ENCODE results near the gene STIM1.
"Not testable (repeated sequence)": the region's sequence is repeated elsewhere in the genome, so short reads cannot be mapped to it uniquely, and the experiment has no call there.

Gene STIM1

DNA sequence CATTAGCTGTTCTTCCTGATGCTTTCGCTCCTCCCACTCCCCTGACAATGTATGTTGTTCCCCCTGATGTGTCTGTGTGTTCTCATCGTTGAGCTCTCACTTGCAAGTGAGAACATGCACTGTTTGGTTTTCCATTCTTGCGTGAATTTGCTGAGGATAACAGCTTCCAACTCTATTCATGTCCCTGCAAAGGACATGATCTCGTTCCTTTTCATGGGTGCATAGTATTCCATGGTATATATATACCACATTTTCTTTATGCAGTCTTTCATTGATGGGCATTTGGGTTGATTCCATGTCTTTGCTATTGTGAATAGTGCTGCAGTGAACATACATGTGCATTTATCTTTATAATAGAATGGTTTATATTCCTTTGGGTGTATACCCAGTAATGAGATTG lies 180.5 kb downstream of the STIM1 start:
- no peak for DNase-seq

DNA sequence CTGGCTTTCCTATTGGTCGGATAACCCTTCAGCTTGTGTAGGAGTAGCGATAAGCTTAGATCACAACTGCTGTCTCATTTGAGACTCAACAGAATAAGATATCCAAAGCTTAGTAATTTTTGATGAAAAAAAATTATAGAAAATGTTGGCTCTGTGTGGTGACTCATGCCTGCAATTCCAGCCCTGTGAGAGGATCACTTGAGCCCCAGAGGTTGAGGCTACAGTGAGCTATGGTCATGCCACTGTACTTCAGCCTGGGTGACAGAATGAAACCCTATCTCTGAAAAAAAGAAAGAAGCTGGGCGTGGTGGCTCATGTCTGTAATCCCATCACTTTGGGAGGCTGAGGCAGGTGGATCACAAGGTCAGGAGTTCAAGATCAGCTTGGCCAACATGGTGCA lies 183.5 kb downstream of the STIM1 start:
- no peak for DNase-seq

DNA sequence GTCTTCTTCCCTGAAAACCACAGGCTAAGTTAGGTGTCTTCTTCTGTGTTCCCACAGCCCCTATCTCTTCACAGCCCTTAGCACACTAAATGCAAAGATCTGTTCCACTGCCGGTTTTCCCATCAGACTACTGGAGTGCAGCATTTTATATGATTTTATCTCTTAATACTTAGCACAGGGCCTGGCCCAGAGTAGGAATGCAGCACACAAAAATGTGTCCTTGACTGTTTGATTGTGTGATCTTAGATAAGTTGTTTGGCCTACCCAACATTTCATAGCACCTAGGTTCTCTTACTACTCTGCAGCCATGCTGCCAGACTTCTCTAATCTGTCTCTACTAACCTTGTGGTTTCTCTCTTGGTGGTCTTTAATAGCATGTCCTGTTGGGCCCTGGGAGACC lies 185.0 kb downstream of the STIM1 start:
- no peak for DNase-seq

- no peak for DNase-seq
These were observed 186.4 kb downstream of the STIM1 start for GRCh38 chr11:4041731-4042391.

- no peak for DNase-seq
These were observed 189.6 kb downstream of the STIM1 start for GRCh38 chr11:4044976-4045646.

DNA sequence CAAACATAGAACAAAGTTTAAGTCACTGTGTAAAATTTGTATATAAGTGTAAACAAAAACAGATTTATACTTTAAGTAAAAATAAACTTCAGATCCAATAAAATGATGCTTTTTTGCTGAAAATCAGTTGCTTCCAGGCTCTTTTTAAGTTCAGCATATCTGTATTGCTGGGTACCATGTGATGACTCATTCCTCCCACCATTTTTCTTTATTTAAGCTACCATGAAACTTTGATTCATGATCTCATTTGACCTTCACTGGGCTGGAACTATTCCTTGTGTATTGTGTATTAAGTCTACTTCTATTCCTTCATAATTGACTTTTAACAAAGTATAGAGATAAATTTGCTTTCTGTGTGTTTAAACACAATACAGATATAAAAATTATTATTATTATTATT lies 192.9 kb downstream of the STIM1 start:
- no peak for DNase-seq

GRCh38 chr11:4049006-4049405 lies 193.5 kb downstream of the STIM1 start:
- DNase-seq = no peak

DNA sequence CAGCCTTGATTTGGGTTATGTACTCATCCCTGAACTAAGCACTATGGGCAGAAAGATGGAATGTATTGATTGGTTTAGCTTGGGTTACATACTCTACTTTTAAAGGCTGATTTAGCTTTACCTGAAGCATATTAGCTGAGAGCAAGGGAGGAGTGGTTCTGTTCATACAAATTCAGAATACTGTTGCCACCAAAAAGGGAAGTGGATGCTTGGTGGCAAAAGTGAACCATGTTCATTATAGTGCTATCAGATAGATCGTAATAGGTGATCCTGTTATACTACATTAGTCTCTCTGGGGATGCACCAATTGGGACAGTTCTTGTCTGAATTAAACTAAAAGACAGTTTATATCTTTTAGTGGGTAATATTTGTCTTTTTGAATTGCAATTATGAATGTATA lies 194.7 kb downstream of the STIM1 start:
- no peak for DNase-seq

DNA sequence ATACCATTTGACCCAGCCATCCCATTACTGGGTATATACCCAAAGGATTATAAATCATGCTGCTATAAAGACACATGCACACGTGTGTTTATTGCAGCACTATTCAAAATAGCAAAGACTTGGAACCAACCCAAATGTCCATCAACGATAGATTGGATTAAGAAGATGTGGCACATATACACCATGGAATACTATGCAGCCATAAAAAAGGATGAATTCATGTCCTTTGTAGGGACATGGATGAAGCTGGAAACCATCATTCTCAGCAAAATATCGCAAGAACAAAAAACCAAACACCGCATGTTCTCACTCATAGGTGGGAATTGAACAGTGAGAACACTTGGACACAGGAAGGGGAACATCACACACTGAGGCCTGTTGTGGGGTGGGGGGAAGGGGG lies 197.7 kb downstream of the STIM1 start:
- not testable (repeated sequence) for DNase-seq

DNA sequence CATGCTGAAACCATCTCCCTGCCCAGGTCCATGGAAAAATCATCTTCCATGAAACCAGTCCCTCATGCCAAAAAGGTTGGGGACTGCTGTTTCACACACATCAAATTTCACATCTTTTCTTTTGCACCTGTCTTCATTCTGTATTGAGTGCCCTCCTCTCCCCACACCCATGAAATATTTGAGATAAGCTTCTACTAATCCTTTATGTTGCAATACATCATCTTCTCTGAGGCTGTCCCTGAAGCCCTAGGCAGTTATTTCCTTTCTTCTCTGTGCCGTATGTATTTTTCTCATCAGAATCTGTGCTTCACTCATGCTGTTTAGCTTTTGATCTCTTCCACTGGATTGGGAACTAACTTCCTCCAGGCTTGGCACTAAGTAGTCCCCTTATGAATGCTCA lies 199.2 kb downstream of the STIM1 start:
- DNase-seq = no peak

- no peak for DNase-seq
These were observed 204.0 kb downstream of the STIM1 start for GRCh38 chr11:4059424-4059823.

- no peak for DNase-seq
These were observed 204.9 kb downstream of the STIM1 start for GRCh38 chr11:4060182-4060923.

DNA sequence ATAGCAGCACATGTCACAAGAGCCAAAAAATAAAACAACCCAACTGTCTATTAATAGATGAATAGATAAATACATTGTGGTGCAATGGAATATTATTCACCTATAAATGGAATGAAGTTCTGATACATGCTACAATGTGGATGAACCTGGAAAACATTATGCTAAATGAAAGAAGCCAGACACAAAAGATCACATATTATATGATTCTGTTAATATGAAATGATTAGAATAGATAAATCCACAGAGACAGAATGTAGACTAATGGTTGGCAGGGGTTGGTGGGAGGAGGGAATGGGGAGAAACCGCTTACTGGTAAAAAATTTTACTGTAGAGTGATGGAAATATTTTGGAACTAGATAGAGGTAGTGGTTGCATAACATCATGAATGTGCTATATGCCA lies 206.2 kb downstream of the STIM1 start:
- no peak for DNase-seq

DNA sequence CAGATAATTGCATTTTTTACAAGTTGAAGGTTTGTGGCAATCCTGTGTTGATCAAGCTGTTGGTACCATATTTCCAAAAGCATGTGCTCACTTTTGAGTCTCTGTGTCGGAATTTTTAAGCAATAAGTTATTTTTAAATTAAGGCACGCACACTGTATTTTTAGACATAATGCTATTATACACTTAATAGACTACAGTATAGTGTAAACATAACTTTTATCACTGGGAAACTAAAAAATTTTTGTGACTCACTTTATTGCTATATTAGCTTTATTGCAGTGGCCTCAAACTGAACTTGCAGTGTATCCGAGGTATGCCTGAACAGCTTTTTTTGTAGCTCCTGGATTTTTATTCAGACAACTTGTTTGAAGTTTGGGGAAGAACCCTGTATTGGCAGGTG lies 207.9 kb downstream of the STIM1 start:
- DNase-seq = no peak

- no peak for DNase-seq
These were observed 209.0 kb downstream of the STIM1 start for GRCh38 chr11:4064278-4064955.

GRCh38 chr11:4065086-4065485 lies 209.6 kb downstream of the STIM1 start:
- no peak for DNase-seq

DNA sequence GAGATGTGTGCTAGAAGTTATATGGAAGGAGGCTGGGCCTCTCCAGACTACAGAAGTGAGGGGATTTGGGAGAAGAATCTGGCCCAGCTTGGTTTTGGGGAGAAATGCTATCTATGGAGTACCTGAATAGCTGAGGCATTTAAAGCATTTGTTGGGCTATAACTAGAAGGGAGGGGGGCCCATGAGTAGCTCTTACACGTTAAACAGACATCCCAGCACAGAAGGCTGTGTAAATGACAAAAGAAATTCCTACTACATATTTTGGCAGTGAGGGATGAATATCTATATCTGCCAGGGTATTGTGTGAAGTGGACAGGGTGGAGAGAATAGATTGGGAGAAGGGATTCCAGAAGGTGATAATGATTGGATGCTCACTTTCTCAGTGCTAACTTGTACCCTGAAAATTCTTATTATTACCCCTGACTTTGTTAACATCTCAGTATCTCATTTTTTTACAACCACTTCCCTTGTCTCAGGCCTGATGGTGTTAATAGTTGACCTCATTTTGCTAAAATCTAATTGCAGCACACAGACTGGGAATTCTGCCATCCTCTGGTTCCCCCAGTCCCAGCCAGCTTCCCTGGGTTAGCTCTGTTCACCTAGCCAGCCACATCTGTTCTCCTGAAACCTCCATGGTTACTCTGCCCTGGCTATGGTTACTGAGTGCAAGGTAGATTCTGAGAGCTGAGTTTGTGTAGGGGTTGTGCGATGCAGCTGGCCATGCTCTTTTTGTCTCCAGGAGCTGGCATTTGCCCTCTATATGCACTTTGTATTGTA lies 210.3 kb downstream of the STIM1 start:
- DNase-seq = no peak

GRCh38 chr11:4066910-4067309 lies 211.4 kb downstream of the STIM1 start:
- DNase-seq = no peak

- DNase-seq = no peak
These were observed 213.5 kb downstream of the STIM1 start for GRCh38 chr11:4068962-4069361.

GRCh38 chr11:4071325-4071724 lies 215.9 kb downstream of the STIM1 start:
- DNase-seq = no peak

- DNase-seq = no peak
These were observed 216.4 kb downstream of the STIM1 start for GRCh38 chr11:4071914-4072313.

DNA sequence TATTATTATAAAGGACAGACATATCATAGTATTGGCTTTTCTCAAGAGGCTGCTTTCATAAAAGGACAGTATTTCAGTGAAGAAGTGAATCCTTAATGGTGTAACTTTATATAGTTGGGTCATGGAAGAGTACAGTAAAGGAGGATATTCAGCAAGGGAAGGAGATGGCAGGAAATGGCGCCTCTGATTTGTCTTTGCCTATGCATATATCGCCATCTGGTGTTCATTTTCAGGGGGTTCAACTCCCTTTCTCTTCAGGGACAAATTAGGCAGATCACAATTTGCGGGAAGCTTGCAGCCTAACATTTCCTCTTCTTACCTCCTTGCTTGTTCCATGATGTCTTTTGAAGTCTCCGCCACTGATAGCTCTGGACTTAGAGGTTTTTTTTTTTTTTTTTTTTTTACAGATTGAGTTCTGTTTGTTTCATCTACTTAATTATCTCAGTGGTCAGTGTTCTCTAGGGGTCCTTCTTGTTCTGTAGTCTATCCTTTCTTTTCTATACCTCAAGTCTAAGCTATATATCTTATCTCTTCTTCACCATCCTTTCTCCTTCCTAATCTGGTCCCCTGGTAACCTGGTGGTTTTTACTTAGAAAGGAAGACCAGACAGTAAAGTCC lies 217.3 kb downstream of the STIM1 start:
- DNase-seq = peak; percentile 21 to 80

All from SW 1271 (cell line).